NOMO-1 treated with dmso at 0.1 percent for 144 hours (cell line): ENCODE measurements around the gene LCE1E.

Experiments used
- DNase-seq: peaks from one replicate; lab custom pipeline; 2025; ENCODE audit not compliant: unreplicated experiment; lab: John Stamatoyannopoulos, UW

The LCE1E gene

DNA sequence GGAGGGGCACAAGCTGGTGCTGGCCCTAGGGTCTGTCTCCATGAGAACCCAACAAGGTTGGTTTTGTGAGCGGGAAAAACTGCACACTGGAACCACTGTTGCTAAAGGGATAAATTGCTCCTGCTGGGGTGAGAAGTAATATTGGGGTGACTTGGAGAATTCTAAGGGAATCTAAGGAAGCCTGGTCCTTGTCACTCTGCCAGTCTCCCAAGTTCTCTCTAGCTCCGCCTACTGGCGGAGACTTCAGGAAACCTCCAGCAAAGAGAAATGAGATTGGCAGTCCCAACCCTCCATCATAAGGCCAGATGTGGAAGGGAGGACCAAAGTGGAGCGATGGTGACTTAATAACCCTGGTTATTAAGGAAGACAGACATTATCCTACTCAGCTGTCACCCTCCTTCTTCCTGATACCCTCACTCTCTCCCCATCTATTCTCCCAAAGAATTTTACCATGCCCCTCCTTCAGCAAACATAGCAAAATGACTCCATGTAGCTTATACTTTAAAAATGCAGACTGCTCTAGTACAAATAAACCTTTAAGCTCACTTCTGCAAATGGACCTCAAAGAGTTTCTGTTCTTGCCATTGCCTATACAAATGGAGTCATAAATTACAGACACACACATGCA, 8.4 kb upstream of the LCE1E start:
- no peak for DNase-seq

DNA sequence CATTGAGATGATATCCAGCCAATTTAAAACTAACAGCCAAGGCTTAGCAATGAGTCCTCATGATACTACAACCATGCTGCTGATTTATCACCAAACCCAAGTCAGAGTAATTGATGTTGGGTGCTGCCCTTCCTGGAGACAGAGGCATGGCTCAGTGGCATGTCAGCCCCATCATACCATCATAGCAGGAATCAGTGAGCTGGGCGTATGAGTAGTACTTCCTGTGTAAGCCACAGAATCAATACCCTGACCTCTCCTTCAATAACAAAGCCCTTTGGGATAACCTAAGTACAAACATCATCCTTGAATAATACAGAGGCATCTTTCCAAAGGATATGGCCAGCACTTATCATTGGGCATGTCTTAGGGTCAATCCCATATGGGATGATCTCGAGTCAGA, 3.0 kb upstream of the LCE1E start:
- no peak for DNase-seq

GRCh38 chr1:152795686-152796085, 9.6 kb downstream of the LCE1E start:
- DNase-seq: no peak

GRCh38 chr1:152796421-152796820, 10.4 kb downstream of the LCE1E start, which contains the start of gene LCE1D:
LCE1D (plus strand) TSS chr1:152796721; CDS start chr1:152797795, 1,074 bp downstream.
- DNase-seq: no peak

DNA sequence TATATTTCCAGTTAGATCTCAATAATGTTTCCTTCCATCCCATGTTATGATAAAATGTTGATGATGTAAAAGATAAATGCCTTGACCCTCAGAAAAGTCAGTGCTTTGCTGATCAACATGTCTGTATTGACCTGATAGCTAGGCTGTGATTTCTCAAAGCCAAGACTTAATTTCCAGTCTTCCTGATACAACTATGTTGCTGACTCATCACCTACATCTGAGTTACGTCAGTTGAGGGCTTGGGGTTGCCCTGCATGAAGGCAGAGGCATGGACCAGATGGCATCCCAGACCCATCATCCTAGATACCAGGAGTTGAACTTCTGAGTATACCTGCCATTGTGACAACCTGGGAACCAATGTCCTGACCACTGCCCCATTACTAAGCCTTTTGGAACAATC, 15.3 kb downstream of the LCE1E start:
- no peak for DNase-seq

GRCh38 chr1:152806576-152806975, 20.5 kb downstream of the LCE1E start, which contains the start of gene LCE1C:
LCE1C (minus strand) TSS chr1:152806651; CDS start chr1:152805478, 1,173 bp downstream.
- no peak for DNase-seq

DNA sequence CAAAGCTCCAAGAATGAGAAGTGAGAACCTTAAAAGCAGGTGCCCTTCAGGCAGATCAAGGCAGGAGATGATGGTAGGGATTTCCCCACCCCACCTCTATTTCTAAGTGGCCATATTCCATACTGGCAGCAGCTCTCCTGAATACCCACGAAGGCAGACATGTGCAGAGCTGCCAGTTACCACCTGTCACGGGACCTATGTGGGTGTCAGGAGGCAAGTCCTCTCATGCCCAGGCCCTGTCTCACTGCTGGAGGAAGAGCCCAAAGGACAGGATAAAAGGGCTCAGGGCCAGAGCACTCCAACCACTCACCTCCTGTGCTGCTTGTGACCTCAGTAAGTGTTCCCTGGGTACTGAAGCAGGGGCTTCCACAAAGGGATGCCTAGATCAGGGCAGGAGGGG, 25.0 kb downstream of the LCE1E start:
- DNase-seq: no peak

GRCh38 chr1:152811671-152812070, 25.6 kb downstream of the LCE1E start, which contains the start of gene LCE1B:
LCE1B (plus strand) TSS chr1:152811971; CDS start chr1:152812447, 476 bp downstream.
- DNase-seq: no peak

GRCh38 chr1:152817309-152817708, 31.3 kb downstream of the LCE1E start:
- no peak for DNase-seq

- DNase-seq: no peak
These were observed 37.2 kb downstream of the LCE1E start for GRCh38 chr1:152823294-152823693.

DNA sequence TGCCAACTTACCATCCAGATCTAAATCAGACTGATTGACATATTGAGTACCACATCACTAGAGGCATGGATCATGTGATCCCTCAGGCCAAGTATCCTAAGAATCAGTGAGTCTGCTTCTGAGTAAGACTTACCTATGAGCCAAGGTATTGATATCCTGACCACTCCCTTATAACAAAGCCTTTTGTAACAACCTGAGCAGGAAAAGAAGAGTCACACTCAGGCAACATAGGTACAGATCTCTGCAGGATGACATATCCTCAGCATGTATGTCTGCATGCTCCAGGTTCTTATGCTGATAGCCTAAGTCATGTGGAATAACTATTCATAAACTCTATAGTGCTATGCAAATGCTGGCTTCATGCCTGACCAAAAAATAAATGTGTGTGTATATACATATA, 38.9 kb downstream of the LCE1E start:
- no peak for DNase-seq

DNA sequence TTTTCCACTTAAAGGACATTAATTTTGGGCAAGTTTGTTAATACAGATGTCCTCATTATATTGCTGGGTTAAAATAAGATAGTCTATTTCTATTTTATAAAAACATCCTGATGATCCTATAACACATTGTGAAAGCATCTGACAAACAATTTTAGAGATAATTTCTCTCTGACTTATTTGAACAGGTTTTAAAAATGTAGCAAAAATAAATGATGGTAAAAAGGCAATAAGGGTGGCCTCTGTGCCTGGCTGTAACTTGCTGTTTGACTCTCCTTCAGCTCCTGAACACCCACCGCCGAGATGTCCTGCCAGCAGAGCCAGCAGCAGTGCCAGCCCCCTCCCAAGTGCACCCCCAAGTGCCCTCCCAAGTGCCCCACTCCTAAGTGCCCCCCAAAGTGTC, 41.1 kb downstream of the LCE1E start, which contains the start of gene LCE1A:
TSS of gene LCE1A (plus strand) at position 301 of the 400 bp plus-strand sequence. CDS start at position 301, 0 bp downstream.
- no peak for DNase-seq

- no peak for DNase-seq
These were observed 50.8 kb downstream of the LCE1E start for GRCh38 chr1:152836870-152837269.
